NOMO-1 treated with DMSO at 0.1 percent for 48 hours (cell line): ENCODE measurements around the gene NIPSNAP2.
"Not testable (repeated sequence)": the region's sequence is repeated elsewhere in the genome, so short reads cannot be mapped to it uniquely, and the experiment has no call there.

ENCODE experiments used
- DNase-seq: peaks from one replicate; lab custom pipeline; 2025; ENCODE audit not compliant: unreplicated experiment; lab: John Stamatoyannopoulos, UW

NIPSNAP2 gene

GRCh38 chr7:56046721-56047445 is 82.5 kb downstream of the NIPSNAP2 start:
- DNase-seq = no peak

- DNase-seq = not testable (repeated sequence)
Observed at GRCh38 chr7:56047446-56048116, 83.2 kb downstream of the NIPSNAP2 start.

- DNase-seq = no peak
Observed at GRCh38 chr7:56048245-56048644, 83.9 kb downstream of the NIPSNAP2 start.

GRCh38 chr7:56048763-56049162 is 84.4 kb downstream of the NIPSNAP2 start:
- DNase-seq = not testable (repeated sequence)
